Transverse colon (tissue), 3 donors: ENCODE measurements around the gene OR4D1.

Experiments used
- POLR2A ChIP-seq: fragments of 450-650 bp; IDR thresholded peaks from one replicate; pipeline ENCODE4 v1.6.1; 2016; ENCODE audit warnings: antibody characterized with exemption, mild to moderate bottlenecking, moderate library complexity
- TF ChIP-seq, protein P1 (sequence below), 5 experiments: fragments of 200-600 bp in 3 of 5; fragments of 450-650 bp in 2 of 5; sonication (generic) in 3 of 5; IDR thresholded peaks; 1 replicate in 2 of 5; 2 replicates in 3 of 5; pipeline ENCODE4 v1.5.1; 2016 to 2017; ENCODE audit warnings: antibody characterized with exemption in 5 of 5, inconsistent platforms in 3 of 5, mild to moderate bottlenecking in 2 of 5, moderate library complexity in 1 of 5

DNA sequence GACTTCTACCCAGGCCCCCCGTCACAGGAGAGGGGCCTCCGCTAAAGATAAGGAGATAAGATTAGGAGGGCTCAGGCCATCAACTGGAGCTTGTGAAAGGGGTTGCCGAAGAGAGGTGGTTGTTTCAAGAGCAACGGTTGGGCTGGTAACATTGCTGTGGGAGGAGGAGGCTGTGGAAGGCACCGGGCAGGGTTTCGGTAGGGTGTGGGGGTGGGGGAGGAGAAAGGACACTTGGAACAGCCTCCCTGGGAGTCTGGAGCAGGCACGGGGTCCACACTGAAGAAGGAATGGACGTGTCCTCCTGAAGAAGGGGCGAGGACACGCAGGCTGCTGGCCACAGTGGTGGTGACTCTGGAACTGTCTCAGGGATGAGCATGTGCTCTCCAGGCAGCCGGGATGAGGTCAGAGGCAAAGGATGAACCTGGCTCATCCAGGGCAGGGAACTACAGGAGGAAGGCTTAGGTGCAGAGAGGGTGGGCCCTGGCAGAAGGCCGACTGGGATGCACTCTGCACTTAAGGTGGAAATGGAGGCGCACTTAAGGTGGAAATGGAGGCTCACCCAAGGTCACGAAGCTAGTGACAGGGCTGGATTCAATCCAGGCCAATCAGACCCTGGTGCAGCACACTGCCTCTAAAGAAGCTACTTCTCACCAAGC is 43.2 kb downstream of the OR4D1 start:
- TF ChIP-seq, protein P1, sequence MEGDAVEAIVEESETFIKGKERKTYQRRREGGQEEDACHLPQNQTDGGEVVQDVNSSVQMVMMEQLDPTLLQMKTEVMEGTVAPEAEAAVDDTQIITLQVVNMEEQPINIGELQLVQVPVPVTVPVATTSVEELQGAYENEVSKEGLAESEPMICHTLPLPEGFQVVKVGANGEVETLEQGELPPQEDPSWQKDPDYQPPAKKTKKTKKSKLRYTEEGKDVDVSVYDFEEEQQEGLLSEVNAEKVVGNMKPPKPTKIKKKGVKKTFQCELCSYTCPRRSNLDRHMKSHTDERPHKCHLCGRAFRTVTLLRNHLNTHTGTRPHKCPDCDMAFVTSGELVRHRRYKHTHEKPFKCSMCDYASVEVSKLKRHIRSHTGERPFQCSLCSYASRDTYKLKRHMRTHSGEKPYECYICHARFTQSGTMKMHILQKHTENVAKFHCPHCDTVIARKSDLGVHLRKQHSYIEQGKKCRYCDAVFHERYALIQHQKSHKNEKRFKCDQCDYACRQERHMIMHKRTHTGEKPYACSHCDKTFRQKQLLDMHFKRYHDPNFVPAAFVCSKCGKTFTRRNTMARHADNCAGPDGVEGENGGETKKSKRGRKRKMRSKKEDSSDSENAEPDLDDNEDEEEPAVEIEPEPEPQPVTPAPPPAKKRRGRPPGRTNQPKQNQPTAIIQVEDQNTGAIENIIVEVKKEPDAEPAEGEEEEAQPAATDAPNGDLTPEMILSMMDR (IDR thresholded peaks at IDR 0.05): no peak
- TF ChIP-seq POLR2A: no peak
